Effector memory CD4-positive, alpha-beta T cell (primary cell): ENCODE data around the gene KLK15.

Experiments
- DNase-seq, 3 donors: peaks; one replicate each; pipeline ENCODE4 v3.0.0-alpha.2; 2020
- H3K27ac ChIP-seq: 2 replicates; pipeline ENCODE4 v1.7.0; 2013; ENCODE audit warnings: mild to moderate bottlenecking, low read length, moderate library complexity; ENCODE audit not compliant: insufficient read depth, poor library complexity, severe bottlenecking
- H3K27me3 ChIP-seq: replicated peaks from 2 replicates; pipeline ENCODE4 v1.7.0; 2013; ENCODE audit warnings: mild to moderate bottlenecking, low read length; ENCODE audit not compliant: insufficient read depth, control insufficient read depth, poor library complexity, severe bottlenecking
- H3K36me3 ChIP-seq: 2 replicates; pipeline ENCODE4 v1.7.0; 2013; ENCODE audit warnings: mild to moderate bottlenecking, low read length, moderate library complexity; ENCODE audit not compliant: control insufficient read depth, insufficient read depth
- H3K4me1 ChIP-seq: 2 replicates; pipeline ENCODE4 v1.7.0; 2013; ENCODE audit warnings: low read length, mild to moderate bottlenecking; ENCODE audit not compliant: control insufficient read depth, insufficient read depth, poor library complexity, severe bottlenecking
- H3K4me3 ChIP-seq: 2 replicates; pipeline ENCODE4 v1.7.0; 2013; ENCODE audit warnings: low read length, low read depth, mild to moderate bottlenecking; ENCODE audit not compliant: insufficient read depth, poor library complexity, severe bottlenecking
- H3K9me3 ChIP-seq: 2 replicates; pipeline ENCODE4 v1.7.0; 2013; ENCODE audit warnings: mild to moderate bottlenecking, low read length, moderate library complexity; ENCODE audit not compliant: control insufficient read depth
- total RNA-seq, 3 donors: gene quantifications; one replicate each; lab custom pipeline; 2026; lab: John Stamatoyannopoulos, UW

The KLK15 gene, protein sequence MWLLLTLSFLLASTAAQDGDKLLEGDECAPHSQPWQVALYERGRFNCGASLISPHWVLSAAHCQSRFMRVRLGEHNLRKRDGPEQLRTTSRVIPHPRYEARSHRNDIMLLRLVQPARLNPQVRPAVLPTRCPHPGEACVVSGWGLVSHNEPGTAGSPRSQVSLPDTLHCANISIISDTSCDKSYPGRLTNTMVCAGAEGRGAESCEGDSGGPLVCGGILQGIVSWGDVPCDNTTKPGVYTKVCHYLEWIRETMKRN
- total RNA-seq, result 0 reads per million in 3 donors

DNA sequence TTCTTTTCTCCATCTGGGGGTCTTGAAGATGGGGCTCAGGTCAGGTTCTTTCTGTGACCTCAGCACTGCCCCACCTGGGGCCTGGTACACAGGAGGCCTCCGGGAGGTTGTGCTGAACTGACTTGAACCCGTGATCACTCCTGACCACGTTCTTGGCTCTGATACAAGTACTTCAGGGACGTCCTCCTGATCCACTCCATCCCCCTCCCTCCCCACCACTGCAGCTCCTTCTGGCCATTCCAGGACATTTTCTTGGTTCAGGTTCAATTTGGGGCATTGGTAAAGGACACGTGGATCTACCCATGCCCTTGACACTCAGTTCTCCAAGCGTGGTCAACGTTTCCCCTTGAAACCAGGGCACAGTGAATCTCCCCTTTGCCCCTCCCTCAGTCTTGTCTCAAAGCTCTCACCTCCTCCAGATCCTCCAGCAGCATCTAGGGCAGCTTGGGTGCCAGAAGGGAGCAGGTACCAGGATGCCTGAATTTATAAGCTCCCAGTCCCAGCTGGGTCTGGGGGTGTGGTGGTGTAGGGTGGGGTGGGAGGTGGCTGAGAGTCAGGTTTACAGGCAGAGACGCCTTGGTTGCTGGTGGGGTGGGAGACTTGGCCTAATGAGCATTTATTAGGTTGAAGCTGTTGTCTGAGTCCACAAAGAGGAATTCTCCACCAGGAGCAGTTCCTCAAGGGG lies at the start of gene KLK15:
TSS of gene KLK15 (minus strand) at position 458 of the 685 bp plus-strand sequence. CDS start 2,082 bp downstream, outside the sequence.
- Histone ChIP-seq H3K4me3 (no peak within 1 kb of the TSS), H3K36me3 (no peaks in the 10 kb centered on the region), H3K9me3 (no peaks in the 10 kb centered on the region), H3K27me3 (peaks cover 4% of the 10 kb centered on the region), H3K4me1 (peaks cover 4% of the 10 kb centered on the region), H3K27ac (no peak within 1 kb of the TSS)
- no peak for DNase-seq

DNA sequence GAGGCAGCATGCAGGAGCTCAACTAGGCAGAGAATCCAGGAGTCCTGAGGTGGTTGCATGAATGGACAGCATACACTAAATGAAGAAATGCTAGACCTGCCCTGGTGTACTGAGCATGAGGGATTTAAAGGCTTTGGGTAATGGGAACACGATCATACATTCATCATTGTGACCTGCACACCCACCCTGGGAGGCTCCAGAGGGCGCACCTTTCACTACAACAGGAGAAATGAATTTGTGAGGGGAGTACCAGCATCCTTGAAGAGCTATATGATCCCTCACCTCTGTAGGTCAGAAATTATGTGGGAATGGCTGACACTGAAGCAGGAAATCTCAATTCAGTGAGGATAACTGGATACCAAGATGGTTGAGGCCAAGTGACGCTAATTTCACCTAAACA lies 48.8 kb upstream of the KLK15 start:
- H3K4me1 ChIP-seq, result no peaks in the 10 kb centered on the region
- no peaks in the 10 kb centered on the region for H3K9me3 ChIP-seq
- no peak overlapping the region for H3K27ac ChIP-seq
- H3K4me3 ChIP-seq, result no peak overlapping the region
- no peak for DNase-seq
- no peaks in the 10 kb centered on the region for H3K36me3 ChIP-seq
- H3K27me3 ChIP-seq, result peaks cover 4% of the 10 kb centered on the region

DNA sequence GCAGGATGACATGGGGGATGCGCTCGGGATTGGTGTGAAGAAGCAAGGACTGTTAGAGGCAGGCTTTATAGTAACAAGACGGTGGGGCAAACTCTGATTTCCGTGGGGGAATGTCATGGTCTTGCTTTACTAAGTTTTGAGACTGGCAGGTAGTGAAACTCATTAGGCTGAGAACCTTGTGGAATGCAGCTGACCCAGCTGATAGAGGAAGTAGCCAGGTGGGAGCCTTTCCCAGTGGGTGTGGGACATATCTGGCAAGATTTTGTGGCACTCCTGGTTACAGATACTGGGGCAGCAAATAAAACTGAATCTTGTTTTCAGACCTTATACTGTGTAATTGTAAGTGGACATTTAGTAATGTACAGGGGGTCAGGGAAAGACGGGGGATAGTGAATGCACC lies 46.9 kb upstream of the KLK15 start:
- H3K9me3 ChIP-seq, result no peaks in the 10 kb centered on the region
- H3K4me3 ChIP-seq, result no peak overlapping the region
- DNase-seq, result no peak
- H3K36me3 ChIP-seq, result no peaks in the 10 kb centered on the region
- no peaks in the 10 kb centered on the region for H3K4me1 ChIP-seq
- H3K27ac ChIP-seq, result no peak overlapping the region
- peaks cover 4% of the 10 kb centered on the region for H3K27me3 ChIP-seq

DNA sequence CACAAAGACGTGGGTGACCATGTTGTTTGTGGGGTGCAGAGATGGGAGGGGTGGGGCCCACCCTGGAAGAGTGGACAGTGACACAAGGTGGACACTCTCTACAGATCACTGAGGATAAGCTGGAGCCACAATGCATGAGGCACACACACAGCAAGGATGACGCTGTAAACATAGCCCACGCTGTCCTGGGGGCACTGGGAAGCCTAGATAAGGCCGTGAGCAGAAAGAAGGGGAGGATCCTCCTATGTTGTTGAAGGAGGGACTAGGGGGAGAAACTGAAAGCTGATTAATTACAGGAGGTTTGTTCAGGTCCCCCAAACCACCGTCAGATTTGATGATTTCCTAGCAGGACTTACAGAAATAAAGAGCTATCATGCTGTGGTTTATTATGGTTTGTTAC lies 45.5 kb upstream of the KLK15 start:
- no peaks in the 10 kb centered on the region for H3K4me1 ChIP-seq

DNA sequence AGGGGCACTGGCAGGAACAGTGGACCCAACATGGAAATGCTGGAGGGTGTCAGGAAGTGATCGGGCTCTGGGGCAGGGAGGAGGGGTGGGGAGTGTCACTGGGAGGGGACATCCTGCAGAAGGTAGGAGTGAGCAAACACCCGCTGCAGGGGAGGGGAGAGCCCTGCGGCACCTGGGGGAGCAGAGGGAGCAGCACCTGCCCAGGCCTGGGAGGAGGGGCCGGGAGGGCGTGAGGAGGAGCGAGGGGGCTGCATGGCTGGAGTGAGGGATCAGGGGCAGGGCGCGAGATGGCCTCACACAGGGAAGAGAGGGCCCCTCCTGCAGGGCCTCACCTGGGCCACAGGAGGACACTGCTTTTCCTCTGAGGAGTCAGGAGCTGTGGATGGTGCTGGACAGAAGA lies 44.0 kb upstream of the KLK15 start:
- Histone ChIP-seq H3K36me3 (no peaks in the 10 kb centered on the region), H3K27ac (no peak overlapping the region), H3K4me1 (no peaks in the 10 kb centered on the region), H3K4me3 (no peak overlapping the region), H3K27me3 (peaks cover 10% of the 10 kb centered on the region), H3K9me3 (no peaks in the 10 kb centered on the region)
- no peak for DNase-seq

More for the DNA sequence above, 45.5 kb upstream of the KLK15 start:
- DNase-seq, result no peak
- Histone ChIP-seq H3K36me3 (no peaks in the 10 kb centered on the region), H3K4me3 (no peak overlapping the region), H3K27ac (no peak overlapping the region), H3K9me3 (no peaks in the 10 kb centered on the region), H3K27me3 (peaks cover 10% of the 10 kb centered on the region)

DNA sequence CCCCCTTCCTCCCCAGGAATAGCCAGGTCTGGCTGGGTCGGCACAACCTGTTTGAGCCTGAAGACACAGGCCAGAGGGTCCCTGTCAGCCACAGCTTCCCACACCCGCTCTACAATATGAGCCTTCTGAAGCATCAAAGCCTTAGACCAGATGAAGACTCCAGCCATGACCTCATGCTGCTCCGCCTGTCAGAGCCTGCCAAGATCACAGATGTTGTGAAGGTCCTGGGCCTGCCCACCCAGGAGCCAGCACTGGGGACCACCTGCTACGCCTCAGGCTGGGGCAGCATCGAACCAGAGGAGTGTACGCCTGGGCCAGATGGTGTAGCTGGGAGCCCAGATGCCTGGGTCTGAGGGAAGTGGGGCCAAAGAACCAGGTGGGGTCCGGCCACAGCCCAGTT lies 43.1 kb upstream of the KLK15 start:
- Histone ChIP-seq H3K27ac (no peak overlapping the region), H3K9me3 (no peaks in the 10 kb centered on the region), H3K27me3 (peaks cover 10% of the 10 kb centered on the region), H3K4me1 (no peaks in the 10 kb centered on the region), H3K36me3 (no peaks in the 10 kb centered on the region), H3K4me3 (no peak overlapping the region)
- DNase-seq, result no peak

DNA sequence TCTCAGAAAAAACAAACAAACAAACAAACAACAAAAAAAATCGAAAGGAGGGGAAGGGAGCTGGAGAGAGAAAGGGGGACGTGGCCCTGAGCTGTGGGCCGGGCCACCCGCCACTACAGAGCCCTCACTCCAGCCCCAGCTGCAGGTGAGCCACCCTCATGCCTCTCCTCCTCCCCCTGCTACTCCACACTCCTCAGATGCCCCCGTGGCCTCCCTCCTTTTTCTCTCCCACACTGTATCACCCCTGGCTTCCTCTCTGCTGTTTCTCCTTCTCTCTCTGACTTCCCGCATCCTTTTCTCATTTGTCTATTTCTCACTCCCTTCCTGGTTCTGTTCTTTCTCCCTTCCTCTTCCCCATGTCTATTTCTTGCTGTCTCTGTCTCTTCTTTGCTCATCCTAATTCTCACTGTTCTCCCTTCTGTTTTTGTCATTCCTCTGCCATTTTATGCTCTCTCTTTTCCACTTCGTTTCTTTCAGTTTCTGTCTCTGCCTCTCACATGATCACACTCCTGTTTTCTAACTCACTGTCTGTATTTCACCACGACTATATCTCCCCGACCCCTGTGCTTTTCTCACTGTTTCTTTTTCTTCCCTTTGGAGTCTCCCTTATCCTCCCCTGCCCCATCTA lies 42.5 kb upstream of the KLK15 start:
- Histone ChIP-seq H3K9me3 (no peaks in the 10 kb centered on the region), H3K4me1 (no peaks in the 10 kb centered on the region), H3K36me3 (no peaks in the 10 kb centered on the region), H3K27me3 (peaks cover 10% of the 10 kb centered on the region), H3K4me3 (no peak overlapping the region), H3K27ac (no peak overlapping the region)
- no peak for DNase-seq

DNA sequence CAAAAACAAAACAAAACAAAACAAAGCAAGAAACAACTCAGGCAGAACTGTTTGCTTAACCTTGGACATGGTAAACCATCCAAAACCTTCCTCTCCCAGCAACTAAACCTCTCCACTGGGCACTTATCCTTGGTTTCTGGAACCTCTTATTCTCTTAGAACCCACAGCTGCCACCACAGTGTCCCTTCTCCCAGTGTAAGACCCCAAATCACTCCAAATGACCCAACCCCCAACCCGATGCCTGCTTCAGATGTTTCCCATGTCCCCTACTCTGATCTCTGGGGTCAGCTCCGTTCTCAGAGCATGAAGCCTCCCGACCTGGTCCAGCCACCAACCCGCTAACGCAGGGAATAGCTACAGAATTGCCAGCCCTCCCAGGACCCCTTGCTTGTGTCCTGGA lies 40.8 kb upstream of the KLK15 start:
- Histone ChIP-seq H3K4me1 (no peaks in the 10 kb centered on the region), H3K27me3 (peaks cover 6% of the 10 kb centered on the region), H3K9me3 (no peaks in the 10 kb centered on the region), H3K27ac (no peak overlapping the region), H3K4me3 (no peak overlapping the region), H3K36me3 (no peaks in the 10 kb centered on the region)
- DNase-seq, result no peak

DNA sequence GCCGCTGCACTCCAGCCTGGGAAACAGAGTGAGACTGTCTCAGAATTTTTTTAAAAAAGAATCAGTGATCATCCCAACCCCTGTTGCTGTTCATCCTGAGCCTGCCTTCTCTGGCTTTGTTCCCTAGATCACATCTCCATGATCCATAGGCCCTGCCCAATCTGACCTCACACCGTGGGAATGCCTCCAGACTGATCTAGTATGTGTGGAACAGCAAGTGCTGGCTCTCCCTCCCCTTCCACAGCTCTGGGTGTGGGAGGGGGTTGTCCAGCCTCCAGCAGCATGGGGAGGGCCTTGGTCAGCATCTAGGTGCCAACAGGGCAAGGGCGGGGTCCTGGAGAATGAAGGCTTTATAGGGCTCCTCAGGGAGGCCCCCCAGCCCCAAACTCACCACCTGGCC lies 39.7 kb upstream of the KLK15 start, which contains the start of gene KLK2:
TSS of gene KLK2 (plus strand) at position 384 of the 400 bp plus-strand sequence. CDS start 35 bp downstream, outside the sequence.
- no peak within 1 kb of the TSS for H3K27ac ChIP-seq
- H3K4me3 ChIP-seq, result no peak within 1 kb of the TSS
- no peaks in the 10 kb centered on the region for H3K4me1 ChIP-seq
- no peaks in the 10 kb centered on the region for H3K9me3 ChIP-seq
- peaks cover 6% of the 10 kb centered on the region for H3K27me3 ChIP-seq
- no peaks in the 10 kb centered on the region for H3K36me3 ChIP-seq
- DNase-seq, result no peak
